GM12892 (cell line): ENCODE results near the gene ASB2.

Experiments used
- POLR2A ChIP-seq: IDR thresholded peaks from 2 replicates; pipeline ENCODE4 v1.6.1; 2011; ENCODE audit warnings: low read depth, low read length, control low read depth
- POLR2AphosphoS5 ChIP-seq: IDR thresholded peaks from 2 replicates; pipeline ENCODE4 v1.6.1; 2011; ENCODE audit warnings: low read depth, low read length, control low read depth
- TAF1 ChIP-seq: IDR thresholded peaks from 2 replicates; pipeline ENCODE4 v1.6.1; 2011; ENCODE audit warnings: low read depth, mild to moderate bottlenecking, control low read depth, low read length, borderline replicate concordance

- TF ChIP-seq POLR2AphosphoS5: no peak
- no peak for TF ChIP-seq POLR2A
- TF ChIP-seq TAF1: no peak
Measured at GRCh38 chr14:93946541-93947090, 29.8 kb downstream of the ASB2 start.
